Neuronal stem cell (in vitro differentiated cells): ENCODE measurements around the gene TMEM181.
A peak's percentile ranks its signal among the peaks of the same experiment; 100 is the strongest.

Source experiments
- DNase-seq: peaks from one replicate; pipeline ENCODE4 v3.0.0-alpha.2; 2013; ENCODE audit warnings: low spot score
- H2AFZ ChIP-seq: one replicate; pipeline ENCODE4 v1.6.1; 2013; ENCODE audit warnings: mild to moderate bottlenecking, low read length, inconsistent platforms
- H2AK5ac ChIP-seq: 2 replicates; pipeline ENCODE4 v1.6.1; 2013; ENCODE audit warnings: low read depth, mild to moderate bottlenecking, inconsistent platforms, low read length, moderate library complexity, mixed read lengths
- H2BK120ac ChIP-seq: 2 replicates; pipeline ENCODE4 v1.6.1; 2013; ENCODE audit warnings: low read depth, mild to moderate bottlenecking, inconsistent platforms, low read length, moderate library complexity, mixed read lengths
- H2BK12ac ChIP-seq: one replicate; pipeline ENCODE4 v1.6.1; 2013; ENCODE audit warnings: low read length, inconsistent platforms
- H2BK15ac ChIP-seq: 2 replicates; pipeline ENCODE4 v1.6.1; 2013; ENCODE audit warnings: mild to moderate bottlenecking, low read length, inconsistent platforms, mixed read lengths
- H2BK5ac ChIP-seq: one replicate; pipeline ENCODE4 v1.6.1; 2013; ENCODE audit warnings: inconsistent platforms, mild to moderate bottlenecking, low read length, moderate library complexity
- H3K14ac ChIP-seq: one replicate; pipeline ENCODE4 v1.6.1; 2013; ENCODE audit warnings: low read length, inconsistent platforms
- H3K18ac ChIP-seq: 2 replicates; pipeline ENCODE4 v1.6.1; 2013; ENCODE audit warnings: low read length, inconsistent platforms
- H3K23ac ChIP-seq: 2 replicates; pipeline ENCODE4 v1.6.1; 2013; ENCODE audit warnings: low read depth, mild to moderate bottlenecking, mixed read lengths, low read length, inconsistent platforms; ENCODE audit not compliant: poor library complexity
- H3K27ac ChIP-seq: replicated peaks from 3 replicates; pipeline ENCODE4 v1.5.1; 2013; ENCODE audit warnings: low read length, inconsistent platforms
- H3K27me3 ChIP-seq, 3 experiments: 2 replicates each; pipeline ENCODE4 v1.6.1; 2013; ENCODE audit warnings: low read length in 3 of 3, mild to moderate bottlenecking in 2 of 3, inconsistent platforms in 1 of 3, low read depth in 1 of 3, mixed read lengths in 1 of 3, moderate library complexity in 1 of 3; ENCODE audit not compliant: control insufficient read depth in 3 of 3, insufficient read depth in 3 of 3
- H3K36me3 ChIP-seq, 2 donors: replicated peaks in 1 of 2; 2 replicates each; pipeline ENCODE4 v1.6.1; 2013; ENCODE audit warnings: low read length in 2 of 2; ENCODE audit not compliant: control insufficient read depth in 2 of 2, insufficient read depth in 2 of 2
- H3K4ac ChIP-seq: 2 replicates; pipeline ENCODE4 v1.6.1; 2013; ENCODE audit warnings: inconsistent platforms, mild to moderate bottlenecking, low read length, moderate library complexity
- H3K4me1 ChIP-seq, 2 donors: 1 replicate in 1 of 2; 2 replicates in 1 of 2; pipeline ENCODE4 v1.6.1; 2013; ENCODE audit warnings: low read length in 2 of 2, low read depth in 1 of 2; ENCODE audit not compliant: control insufficient read depth in 2 of 2, insufficient read depth in 1 of 2
- H3K4me2 ChIP-seq: one replicate; pipeline ENCODE4 v1.6.1; 2013; ENCODE audit warnings: mild to moderate bottlenecking, low read length, inconsistent platforms; ENCODE audit not compliant: insufficient read depth, poor library complexity, severe bottlenecking
- H3K4me3 ChIP-seq, 2 donors: 2 replicates each; pipeline ENCODE4 v1.5.1; 2013; ENCODE audit warnings: low read length in 2 of 2, mild to moderate bottlenecking in 2 of 2, inconsistent platforms in 1 of 2, moderate library complexity in 1 of 2
- H3K79me1 ChIP-seq: one replicate; pipeline ENCODE4 v1.6.1; 2013; ENCODE audit warnings: low read depth, mild to moderate bottlenecking, inconsistent platforms, low read length, moderate library complexity
- H3K9ac ChIP-seq: one replicate; pipeline ENCODE4 v1.6.1; 2013; ENCODE audit warnings: mild to moderate bottlenecking, low read depth, low read length, inconsistent platforms; ENCODE audit not compliant: poor library complexity
- H3K9me3 ChIP-seq, 2 donors: replicated peaks in 1 of 2; 2 replicates each; pipeline versions ENCODE3 to v1.6.1; 2013; ENCODE audit warnings: low read length in 2 of 2, mild to moderate bottlenecking in 2 of 2, inconsistent platforms in 1 of 2, low read depth in 1 of 2, mixed read lengths in 1 of 2, moderate library complexity in 1 of 2; ENCODE audit not compliant: control insufficient read depth in 2 of 2, insufficient read depth in 1 of 2
- H4K8ac ChIP-seq: one replicate; pipeline ENCODE4 v1.6.1; 2013; ENCODE audit warnings: low read depth, mild to moderate bottlenecking, inconsistent platforms, low read length, moderate library complexity
- H4K91ac ChIP-seq: one replicate; pipeline ENCODE4 v1.6.1; 2013; ENCODE audit warnings: low read length, low read depth, mild to moderate bottlenecking, inconsistent platforms; ENCODE audit not compliant: poor library complexity
- WGBS, 2 donors: extraction: QIAGEN DNeasy Blood & Tissue Kit; methylation state at CpG; one replicate each; pipeline ENCODE4 v1.1.7; 2013; ENCODE audit warnings: missing lambda C conversion rate in 2 of 2, mixed read lengths in 1 of 2; ENCODE audit not compliant: insufficient read length in 2 of 2, insufficient replicate concordance in 1 of 2; ENCODE audit errors: extremely low coverage in 2 of 2; 5-methylcytosine and 5-hydroxymethylcytosine counted together

TMEM181 gene

DNA sequence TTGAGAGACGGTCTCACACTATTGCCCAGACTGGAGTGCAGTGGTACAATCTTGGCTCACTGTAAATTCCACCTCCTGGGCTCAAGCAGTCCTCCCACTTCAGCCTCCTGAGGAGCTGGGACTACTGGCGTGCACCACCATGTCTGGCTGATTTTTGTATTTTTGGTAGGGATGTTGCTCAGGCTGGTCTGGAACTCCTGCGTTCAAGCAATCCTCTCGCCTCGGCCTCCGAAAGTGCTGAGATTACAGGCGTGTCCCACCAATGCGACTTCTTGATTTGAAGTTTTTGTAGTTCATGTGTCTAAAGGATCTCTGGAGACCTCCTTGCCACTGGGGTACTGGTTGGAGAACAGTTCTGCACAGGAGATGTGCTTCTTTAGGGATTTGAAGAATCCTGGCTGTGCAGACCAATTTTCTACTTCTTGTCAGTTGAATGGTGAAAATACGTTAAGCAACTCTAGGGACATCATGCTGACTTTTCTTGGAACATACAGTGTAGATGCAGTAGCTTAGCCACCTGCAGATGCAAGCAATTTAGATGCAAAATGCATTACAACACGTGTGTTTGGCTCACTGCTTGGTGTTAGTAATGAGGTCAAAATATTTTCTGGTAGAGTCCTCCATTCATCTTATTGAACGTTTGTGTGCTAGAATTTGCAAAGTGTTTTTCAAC is 118.2 kb downstream of the TMEM181 start:
- Histone ChIP-seq H3K27ac (no peak overlapping the region), H2BK15ac (no peak overlapping the region), H2BK5ac (no peak overlapping the region), H3K4me1 (no peaks in the 10 kb centered on the region), H3K36me3 (no peaks in the 10 kb centered on the region), H3K9me3 (no peaks in the 10 kb centered on the region), H4K8ac (no peak overlapping the region), H3K9ac (no peak overlapping the region), H3K4me3 (no peak overlapping the region), H3K18ac (no peak overlapping the region), H3K14ac (no peak overlapping the region), H3K27me3 (peaks cover 0 to 5% (median 0%) of the 10 kb centered on the region in 3 experiments), H2BK120ac (no peak overlapping the region), H3K79me1 (no peaks in the 10 kb centered on the region), H3K4me2 (no peak overlapping the region), H2AK5ac (no peak overlapping the region), H2BK12ac (no peak overlapping the region), H3K4ac (no peak overlapping the region), H3K23ac (no peak overlapping the region), H4K91ac (no peak overlapping the region), H2AFZ (no peak overlapping the region)
- no peak for DNase-seq
- WGBS, 2 donors, result no CpG with 5 or more reads among the region's 11 CpGs

DNA sequence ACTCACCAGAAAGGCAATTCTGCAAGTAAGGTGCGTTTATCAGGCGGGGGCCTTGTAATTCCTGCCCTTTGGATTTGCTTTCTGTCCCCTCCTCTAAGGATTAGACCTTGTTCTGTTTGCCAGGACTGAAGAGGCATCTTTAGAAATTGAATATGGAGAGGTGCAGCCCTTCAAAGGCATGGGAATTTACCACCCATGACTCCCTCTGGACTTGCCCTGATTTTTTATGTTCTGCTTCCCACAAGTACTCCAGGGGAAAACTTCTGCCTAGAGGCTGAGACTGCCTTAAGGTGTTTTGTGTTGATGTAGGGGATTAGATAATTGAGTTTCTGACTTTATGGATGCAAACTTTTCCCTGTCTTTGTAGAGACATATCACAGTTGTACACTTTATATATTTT is 120.1 kb downstream of the TMEM181 start:
- Histone ChIP-seq H2AFZ (no peak overlapping the region), H3K4me1 (no peaks in the 10 kb centered on the region), H3K9ac (no peak overlapping the region), H3K79me1 (no peaks in the 10 kb centered on the region), H3K18ac (no peak overlapping the region), H2AK5ac (no peak overlapping the region), H2BK12ac (no peak overlapping the region), H3K9me3 (no peaks in the 10 kb centered on the region), H3K4me2 (no peak overlapping the region), H3K36me3 (no peaks in the 10 kb centered on the region), H4K8ac (no peak overlapping the region), H4K91ac (no peak overlapping the region), H2BK15ac (no peak overlapping the region), H3K27me3 (peaks cover 0 to 5% (median 0%) of the 10 kb centered on the region in 3 experiments), H3K4me3 (peak overlapping the region in 1 of 2 donors; percentile 16), H3K23ac (no peak overlapping the region), H3K4ac (no peak overlapping the region), H3K27ac (no peak overlapping the region), H3K14ac (no peak overlapping the region), H2BK120ac (no peak overlapping the region), H2BK5ac (no peak overlapping the region)
- whole genome bisulfite sequencing, 2 donors, result no CpG with 5 or more reads among the region's 2 CpGs
- no peak for DNase-seq

DNA sequence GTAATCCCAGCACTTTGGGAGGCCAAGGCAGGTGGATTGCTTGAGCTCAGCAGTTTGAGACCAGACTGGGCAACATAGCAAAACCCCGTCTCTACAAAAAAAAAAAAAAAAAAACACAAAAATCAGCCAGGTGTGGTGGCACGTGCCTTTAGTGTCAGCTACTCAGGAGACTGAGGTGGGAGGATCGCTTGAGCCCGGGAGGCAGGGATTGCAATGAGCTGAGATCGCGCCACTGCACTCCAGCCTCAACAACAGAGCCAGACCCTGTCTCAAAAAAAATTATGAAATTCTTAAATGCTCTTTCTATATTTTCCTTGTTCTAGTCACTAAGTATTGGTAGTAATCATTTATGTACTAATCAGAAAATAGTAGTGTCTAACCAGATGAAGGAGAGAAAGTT is 120.6 kb downstream of the TMEM181 start:
- Histone ChIP-seq H3K9me3 (no peaks in the 10 kb centered on the region), H3K9ac (no peak overlapping the region), H2BK15ac (no peak overlapping the region), H3K27ac (no peak overlapping the region), H3K18ac (no peak overlapping the region), H3K4me1 (no peaks in the 10 kb centered on the region), H2AFZ (no peak overlapping the region), H3K14ac (no peak overlapping the region), H3K4me2 (no peak overlapping the region), H3K4ac (no peak overlapping the region), H3K79me1 (no peaks in the 10 kb centered on the region), H3K4me3 (no peak overlapping the region), H3K23ac (no peak overlapping the region), H2BK5ac (no peak overlapping the region), H3K27me3 (peaks cover 0 to 5% (median 0%) of the 10 kb centered on the region in 3 experiments), H4K8ac (no peak overlapping the region), H2AK5ac (no peak overlapping the region), H2BK120ac (no peak overlapping the region), H2BK12ac (no peak overlapping the region), H3K36me3 (no peaks in the 10 kb centered on the region), H4K91ac (no peak overlapping the region)
- no CpG with 5 or more reads among the region's 6 CpGs for WGBS, 2 donors
- DNase-seq, result no peak

DNA sequence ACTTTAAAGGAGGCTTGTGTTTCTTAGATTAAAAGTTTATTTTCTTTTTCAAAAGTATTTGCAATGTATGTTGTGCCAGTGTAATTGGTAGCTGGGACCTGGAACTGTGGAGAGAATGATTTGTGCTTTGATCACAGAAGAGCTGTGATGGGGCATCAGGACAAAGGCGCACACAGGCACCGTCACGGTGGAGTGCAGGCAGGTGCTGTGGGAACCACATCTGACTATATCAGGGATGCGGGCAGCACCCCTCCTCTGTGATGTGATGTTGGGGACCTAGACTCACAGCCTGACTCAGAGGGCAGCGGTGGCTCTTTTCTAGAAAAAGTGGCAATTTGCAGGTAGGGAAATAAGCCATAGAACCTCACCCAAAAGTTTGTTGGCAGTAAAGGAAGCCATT is 124.4 kb downstream of the TMEM181 start:
- WGBS, 2 donors, result no CpG with 5 or more reads among the region's 5 CpGs
- no peak overlapping the region for H3K4me3 ChIP-seq
- H3K9me3 ChIP-seq, result no peaks in the 10 kb centered on the region
- H3K4me1 ChIP-seq, result no peaks in the 10 kb centered on the region
- H3K27me3 ChIP-seq, result peaks cover 0 to 10% (median 0%) of the 10 kb centered on the region in 3 experiments
- H4K8ac ChIP-seq, result no peak overlapping the region
- no peak overlapping the region for H2BK15ac ChIP-seq
- no peak overlapping the region for H3K4ac ChIP-seq
- H2AK5ac ChIP-seq, result no peak overlapping the region
- no peak overlapping the region for H3K9ac ChIP-seq
- H2AFZ ChIP-seq, result no peak overlapping the region
- no peak overlapping the region for H2BK120ac ChIP-seq
- no peak overlapping the region for H3K27ac ChIP-seq
- no peak overlapping the region for H3K14ac ChIP-seq
- no peak for DNase-seq
- H3K18ac ChIP-seq, result no peak overlapping the region
- H2BK12ac ChIP-seq, result no peak overlapping the region
- H4K91ac ChIP-seq, result no peak overlapping the region
- H3K79me1 ChIP-seq, result no peaks in the 10 kb centered on the region
- H3K36me3 ChIP-seq, result no peaks in the 10 kb centered on the region
- H3K4me2 ChIP-seq, result no peak overlapping the region
- no peak overlapping the region for H3K23ac ChIP-seq
- no peak overlapping the region for H2BK5ac ChIP-seq
